Activated T-helper 1 cell treated with anti-CD3 and anti-CD28 coated beads, Interleukin-12 subunit alpha, Interleukin-12 subunit beta, Interleukin-2, Interleukin-4 antibody, amounts not matched to agents 30 ng/mL and 10 ng/mL and 1 ng/mL, durations not matched to agents 14 hours and 24 hours and 36 hours (primary cell): ENCODE data around the gene EXD3. TPM values are rescaled to one million over a fixed set of nuclear protein-coding genes. Genes with fewer than 3 reads are reported as not detected.

Experiments used
- DNase-seq: peaks from one replicate; pipeline ENCODE4 v3.0.0; 2021; ENCODE audit warnings: low spot score
- H3K27ac Mint-ChIP-seq: one replicate; pipeline ENCODE4 v1.8.0; 2021; ENCODE audit warnings: mild to moderate bottlenecking, mixed read lengths
- H3K27me3 Mint-ChIP-seq: one replicate; pipeline ENCODE4 v1.8.0; 2022; ENCODE audit warnings: mild to moderate bottlenecking, moderate library complexity, mixed read lengths; ENCODE audit not compliant: insufficient read depth
- H3K36me3 Mint-ChIP-seq: one replicate; pipeline ENCODE4 v1.8.0; 2021; ENCODE audit warnings: low read depth, mixed read lengths
- H3K4me1 Mint-ChIP-seq: one replicate; pipeline ENCODE4 v1.8.0; 2021; ENCODE audit warnings: low read depth, mixed read lengths
- H3K4me3 Mint-ChIP-seq: one replicate; pipeline ENCODE4 v1.8.0; 2021; ENCODE audit warnings: mild to moderate bottlenecking, moderate library complexity, mixed read lengths
- H3K9me3 Mint-ChIP-seq: one replicate; pipeline ENCODE4 v1.8.0; 2021; ENCODE audit warnings: mixed read lengths
- intact Hi-C: fragments of 100-400 bp; cut with micrococcal nuclease; formaldehyde crosslinking; loops from one replicate; pipeline ENCODE4 v1.15.1; 2024
- total RNA-seq: library from RNA; stranded (reverse); gene quantifications from 2 replicates; pipeline ENCODE4 v1.2.3, GENCODE V29; 2022

EXD3 gene
- total RNA-seq, 1 donor from 2014 or later = 4.8 TPM

DNA sequence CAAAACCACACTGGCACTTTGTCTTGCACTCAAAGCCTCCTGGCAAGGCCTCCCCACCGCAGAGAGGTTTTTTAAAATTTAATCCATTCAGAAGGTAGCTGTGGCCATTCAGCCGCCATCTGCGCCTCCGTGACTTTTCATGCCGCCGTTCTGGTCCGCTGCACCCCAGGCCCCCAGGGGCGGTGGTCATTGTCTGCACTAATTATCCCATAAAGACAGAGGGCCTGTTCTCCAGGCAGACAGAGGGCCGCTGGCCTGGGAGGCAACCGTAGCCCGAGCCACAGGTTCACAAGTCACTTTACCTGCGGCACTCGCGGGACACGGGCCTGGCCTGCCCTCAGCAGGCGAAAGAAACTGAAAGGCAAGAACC is 49.4 kb downstream of the EXD3 start:
- Mint-ChIP-seq H3K9me3 (peaks cover 5% of the 10 kb centered on the region), H3K4me1 (no peaks in the 10 kb centered on the region), H3K27me3 (no peaks in the 10 kb centered on the region), H3K36me3 (no peaks in the 10 kb centered on the region), H3K27ac (no peak overlapping the region), H3K4me3 (no peak overlapping the region)
- intact Hi-C loops = no loop called here
- no peak for DNase-seq

DNA sequence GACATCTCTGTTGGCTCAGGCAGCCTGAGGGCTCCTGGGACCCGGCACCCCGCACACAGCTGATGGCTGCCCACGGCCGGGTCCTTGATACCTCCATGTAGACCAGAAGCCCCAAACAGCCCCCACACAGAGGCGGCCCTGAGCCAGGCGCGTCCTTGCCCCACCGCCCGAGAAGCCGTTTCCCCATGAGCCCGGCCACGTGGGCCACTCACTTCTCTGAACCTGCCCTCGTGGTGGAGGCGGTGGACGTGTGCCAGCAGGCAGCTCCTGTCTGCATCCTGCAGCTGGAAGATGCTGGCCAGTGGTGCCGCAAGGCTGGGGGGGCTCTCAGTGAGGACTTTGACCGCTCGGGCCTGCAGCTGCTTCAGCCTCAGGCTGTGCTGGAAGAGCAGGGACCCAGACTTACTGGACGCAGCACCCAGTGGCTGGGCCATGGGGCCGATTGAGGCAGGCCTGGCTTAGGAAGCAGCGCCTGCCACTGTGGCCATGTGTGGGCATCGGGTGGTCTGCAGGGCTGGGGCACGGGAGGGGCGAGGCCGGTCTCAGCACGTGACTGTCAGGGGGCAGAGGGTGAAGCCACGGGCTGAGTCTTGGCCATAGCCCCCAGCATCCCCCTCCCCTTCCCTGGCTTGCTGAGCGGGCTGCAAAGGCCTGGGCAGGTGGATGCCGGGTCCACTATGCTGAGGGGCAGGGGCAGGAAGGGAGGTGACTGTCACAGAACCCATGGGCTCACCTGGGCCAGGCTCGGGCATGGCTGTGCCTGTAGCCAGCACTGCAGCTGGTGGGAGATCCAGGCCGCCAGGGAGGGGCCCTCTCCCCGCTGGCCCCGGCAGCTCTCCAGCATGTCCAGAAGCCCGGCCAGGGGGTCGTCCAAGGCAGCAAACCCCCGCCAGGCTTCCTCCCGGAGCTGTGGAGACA is 50.0 kb downstream of the EXD3 start:
- no peak overlapping the region for H3K27ac Mint-ChIP-seq
- H3K4me1 Mint-ChIP-seq = no peaks in the 10 kb centered on the region
- H3K36me3 Mint-ChIP-seq = no peaks in the 10 kb centered on the region
- no peak overlapping the region for H3K4me3 Mint-ChIP-seq
- H3K9me3 Mint-ChIP-seq = peaks cover 5% of the 10 kb centered on the region
- intact Hi-C loops = no loop called here
- no peak for DNase-seq
- H3K27me3 Mint-ChIP-seq = no peaks in the 10 kb centered on the region

DNA sequence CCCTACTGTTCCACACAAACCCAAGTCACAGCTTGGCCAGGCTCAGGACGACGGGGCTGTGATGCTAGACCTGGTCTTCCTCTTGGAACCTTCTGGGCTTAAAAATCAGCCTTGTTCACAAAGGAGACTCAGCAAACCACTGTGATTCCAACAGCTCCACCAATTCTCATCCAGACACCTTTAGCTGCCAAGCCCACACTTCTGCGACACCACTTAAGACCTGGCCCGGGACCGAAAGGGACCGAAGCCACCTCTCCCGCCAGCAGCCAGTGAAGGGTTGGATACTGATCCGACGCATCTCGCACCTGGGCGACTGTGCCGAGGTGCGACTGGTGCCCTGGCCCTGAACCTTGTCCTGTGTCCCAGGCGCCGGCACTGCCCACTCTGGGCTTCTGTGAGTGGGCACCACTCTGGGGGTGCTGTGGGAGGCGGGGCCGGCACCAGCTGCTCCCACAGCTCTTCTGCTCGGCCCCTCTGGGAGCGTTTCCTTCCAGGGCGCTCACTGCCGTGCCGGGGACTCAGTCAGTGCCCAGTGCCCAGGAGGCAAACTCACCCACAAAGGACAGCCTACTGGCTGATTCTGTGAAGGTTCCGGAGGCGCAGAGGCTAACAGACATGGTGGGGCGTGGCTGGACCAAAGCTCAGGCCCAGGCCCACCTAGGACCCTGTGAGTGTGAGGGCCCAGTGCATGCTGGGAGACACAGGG is 50.9 kb downstream of the EXD3 start:
- no peak for DNase-seq
- Mint-ChIP-seq H3K27me3 (no peaks in the 10 kb centered on the region), H3K4me3 (no peak overlapping the region), H3K9me3 (peaks cover 5% of the 10 kb centered on the region), H3K4me1 (no peaks in the 10 kb centered on the region), H3K27ac (no peak overlapping the region), H3K36me3 (no peaks in the 10 kb centered on the region)
- intact Hi-C loops = no loop called here

DNA sequence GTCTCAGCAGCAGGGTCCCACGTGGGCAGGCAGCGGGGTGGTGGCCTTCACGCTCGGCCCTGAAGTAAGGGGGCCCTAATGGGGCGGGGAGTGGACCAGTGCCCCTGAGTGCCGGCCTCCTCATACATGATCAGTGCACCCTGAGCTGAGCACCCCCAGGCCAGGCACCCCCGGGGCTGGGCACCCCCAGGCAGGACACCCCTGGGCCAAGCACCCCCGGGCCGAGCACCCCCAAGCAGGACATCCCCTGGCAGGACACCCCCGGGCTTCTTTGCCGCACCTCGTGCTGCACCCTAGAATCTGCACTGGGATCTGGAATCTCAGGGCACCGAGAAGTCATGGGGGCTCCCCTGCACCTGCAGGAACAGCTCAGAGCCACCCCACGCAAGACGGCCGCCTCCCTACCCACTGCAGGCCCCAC is 51.4 kb downstream of the EXD3 start:
- H3K27me3 Mint-ChIP-seq = no peaks in the 10 kb centered on the region
- DNase-seq = no peak
- H3K9me3 Mint-ChIP-seq = peaks cover 5% of the 10 kb centered on the region
- no peak overlapping the region for H3K27ac Mint-ChIP-seq
- no peaks in the 10 kb centered on the region for H3K36me3 Mint-ChIP-seq
- no peak overlapping the region for H3K4me3 Mint-ChIP-seq
- H3K4me1 Mint-ChIP-seq = no peaks in the 10 kb centered on the region
- intact Hi-C loops = no loop called here

DNA sequence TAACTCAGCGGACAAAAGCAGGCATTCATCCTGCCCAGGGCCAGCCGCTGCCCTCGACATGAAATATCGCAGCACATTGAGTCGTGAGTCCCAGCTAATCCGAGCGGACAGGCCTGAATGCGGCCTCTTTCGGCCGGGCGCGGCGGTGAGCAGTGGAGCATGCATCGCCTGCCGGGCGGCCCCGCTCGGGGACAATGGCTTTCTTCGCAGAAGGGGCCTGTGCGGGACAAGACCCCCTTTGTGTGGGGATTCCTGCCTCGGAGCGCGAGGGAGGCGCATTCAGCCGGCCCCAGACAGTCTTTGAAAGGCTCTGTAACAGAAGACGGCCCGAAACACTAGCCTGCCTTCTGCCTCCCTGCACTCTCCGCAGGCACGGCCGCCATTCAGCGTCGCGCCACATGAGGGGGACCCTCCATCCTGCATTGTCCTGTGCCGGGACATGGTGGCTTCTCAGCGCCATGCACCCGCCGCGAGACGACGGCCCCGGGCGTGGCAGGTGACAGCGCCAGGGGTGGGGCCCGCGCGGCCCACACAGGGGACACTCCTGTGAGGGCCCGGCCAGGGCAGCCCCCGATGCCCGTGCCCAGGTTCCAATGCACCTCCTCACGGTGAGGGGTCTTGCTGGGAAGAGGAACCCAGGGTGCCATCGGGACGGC is 52.0 kb downstream of the EXD3 start:
- H3K27ac Mint-ChIP-seq = no peak overlapping the region
- no peak for DNase-seq
- no peaks in the 10 kb centered on the region for H3K4me1 Mint-ChIP-seq
- intact Hi-C loops = no loop called here
- H3K36me3 Mint-ChIP-seq = no peaks in the 10 kb centered on the region
- no peak overlapping the region for H3K4me3 Mint-ChIP-seq
- peaks cover 5% of the 10 kb centered on the region for H3K9me3 Mint-ChIP-seq
- no peaks in the 10 kb centered on the region for H3K27me3 Mint-ChIP-seq

DNA sequence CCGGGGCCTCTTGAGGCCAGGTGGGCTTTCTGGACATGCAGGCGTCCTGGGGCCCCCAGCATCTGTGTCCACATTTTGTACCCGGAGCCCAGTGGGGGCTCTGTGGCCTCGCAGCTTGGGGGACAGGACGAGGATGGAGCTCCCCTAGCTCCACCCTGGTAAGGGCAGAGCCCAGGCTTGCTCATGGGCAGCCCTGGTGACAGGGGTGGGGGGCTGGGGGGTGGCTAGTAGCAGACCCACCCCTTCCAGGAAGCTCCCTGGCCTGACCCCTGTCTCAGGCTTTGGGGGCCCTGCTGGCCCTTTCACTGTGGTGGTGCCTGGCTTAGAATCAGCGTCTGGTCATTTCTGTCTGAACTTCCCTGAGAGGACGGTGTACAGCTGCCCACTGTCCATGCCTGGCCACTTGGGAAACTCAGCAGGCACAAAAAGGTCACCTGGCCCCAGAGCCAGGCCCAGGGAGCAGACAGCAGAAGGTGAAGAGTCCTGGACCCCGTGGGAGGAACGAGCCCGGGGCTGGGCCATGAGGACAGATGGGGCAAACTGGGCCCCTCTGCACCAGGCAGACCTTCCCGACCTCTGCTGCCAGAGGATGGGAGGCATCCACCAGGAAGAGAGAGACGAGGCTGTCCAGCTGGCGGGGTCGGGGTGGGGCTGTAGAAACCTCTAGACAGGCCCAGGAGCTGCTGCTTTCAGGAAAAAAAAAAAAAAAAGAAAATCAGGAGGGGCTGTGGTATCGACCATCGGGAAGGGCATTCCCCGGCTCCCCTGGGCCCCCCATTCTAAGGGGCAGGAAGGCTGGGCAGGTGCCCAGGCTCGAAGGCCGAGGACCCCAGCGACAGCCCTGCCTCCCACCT is 52.8 kb downstream of the EXD3 start:
- intact Hi-C loops = no loop called here
- H3K4me3 Mint-ChIP-seq = no peak overlapping the region
- no peaks in the 10 kb centered on the region for H3K27me3 Mint-ChIP-seq
- DNase-seq = no peak
- no peaks in the 10 kb centered on the region for H3K4me1 Mint-ChIP-seq
- no peak overlapping the region for H3K27ac Mint-ChIP-seq
- peaks cover 5% of the 10 kb centered on the region for H3K9me3 Mint-ChIP-seq
- H3K36me3 Mint-ChIP-seq = no peaks in the 10 kb centered on the region

DNA sequence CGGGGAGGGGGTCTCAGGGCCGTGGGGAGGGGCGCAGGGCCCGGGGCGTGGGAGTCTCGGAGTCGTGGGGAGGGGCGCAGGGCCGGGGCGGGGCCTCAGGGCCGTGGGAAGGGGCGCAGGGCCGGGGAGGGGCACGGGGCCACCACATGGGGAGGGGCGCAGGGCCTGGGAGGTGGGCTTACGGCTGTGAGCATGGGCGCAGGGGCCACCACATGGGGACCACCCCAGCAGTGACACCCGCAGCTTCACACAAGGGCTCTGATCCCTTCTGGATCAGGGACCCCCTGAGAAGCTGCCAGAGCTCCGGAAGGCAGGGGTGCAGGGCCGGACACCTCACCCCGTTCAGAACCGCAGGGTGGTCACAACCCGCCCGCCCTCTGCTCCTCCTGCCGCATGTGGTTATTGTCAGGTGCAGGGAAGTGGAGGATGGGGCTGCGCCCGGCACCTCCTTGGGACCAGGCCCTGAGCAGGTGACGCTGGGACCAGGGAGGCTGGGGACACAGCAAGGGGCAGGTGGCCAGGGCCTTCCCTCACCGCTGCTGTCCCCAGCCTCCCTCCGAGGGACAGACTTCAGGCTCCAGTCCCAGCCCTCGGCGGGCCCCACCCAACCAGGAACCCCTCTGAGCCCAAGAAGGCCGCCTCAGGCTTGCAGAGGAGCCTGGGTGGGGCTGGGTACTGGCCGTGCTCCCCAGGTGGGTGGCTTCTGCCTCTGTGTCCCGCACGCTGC is 53.7 kb downstream of the EXD3 start:
- H3K27me3 Mint-ChIP-seq = no peaks in the 10 kb centered on the region
- H3K4me3 Mint-ChIP-seq = no peak overlapping the region
- no peaks in the 10 kb centered on the region for H3K4me1 Mint-ChIP-seq
- H3K9me3 Mint-ChIP-seq = peaks cover 5% of the 10 kb centered on the region
- intact Hi-C loops = no loop called here
- no peak for DNase-seq
- no peak overlapping the region for H3K27ac Mint-ChIP-seq
- H3K36me3 Mint-ChIP-seq = no peaks in the 10 kb centered on the region

DNA sequence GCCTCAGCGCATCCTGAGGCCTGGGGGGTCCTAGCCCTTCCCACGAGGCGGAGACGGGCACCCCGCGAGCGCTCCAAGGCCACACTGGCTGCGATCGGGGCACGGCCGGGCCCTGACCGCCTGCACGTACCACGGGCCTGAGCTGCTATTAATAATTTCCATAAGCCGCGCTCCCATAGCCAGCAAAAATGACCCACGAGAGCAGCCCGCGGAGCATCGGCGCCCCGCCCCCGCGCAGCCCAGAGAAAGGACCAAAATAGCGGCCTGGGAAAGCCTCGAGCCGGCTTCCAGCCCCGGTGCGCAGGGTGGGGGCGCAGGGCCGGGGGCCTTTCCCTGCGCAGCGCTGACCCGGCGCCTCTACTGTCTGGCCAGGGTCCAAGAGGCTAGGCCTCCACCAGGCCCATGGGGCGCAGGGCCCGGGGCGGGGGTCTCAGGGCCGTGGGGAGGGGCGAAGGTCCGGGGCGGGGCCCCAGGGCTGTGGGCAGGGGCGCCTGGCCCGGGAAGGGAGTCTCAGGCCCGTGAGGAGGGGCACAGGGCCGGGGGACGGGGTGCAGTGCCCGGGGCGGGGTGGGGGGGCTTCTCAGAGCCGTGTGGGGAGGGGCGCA is 54.4 kb downstream of the EXD3 start:
- Mint-ChIP-seq H3K4me1 (no peaks in the 10 kb centered on the region), H3K4me3 (no peak overlapping the region), H3K36me3 (no peaks in the 10 kb centered on the region), H3K9me3 (peaks cover 5% of the 10 kb centered on the region), H3K27ac (no peak overlapping the region), H3K27me3 (no peaks in the 10 kb centered on the region)
- no peak for DNase-seq
- intact Hi-C loops = no loop called here

DNA sequence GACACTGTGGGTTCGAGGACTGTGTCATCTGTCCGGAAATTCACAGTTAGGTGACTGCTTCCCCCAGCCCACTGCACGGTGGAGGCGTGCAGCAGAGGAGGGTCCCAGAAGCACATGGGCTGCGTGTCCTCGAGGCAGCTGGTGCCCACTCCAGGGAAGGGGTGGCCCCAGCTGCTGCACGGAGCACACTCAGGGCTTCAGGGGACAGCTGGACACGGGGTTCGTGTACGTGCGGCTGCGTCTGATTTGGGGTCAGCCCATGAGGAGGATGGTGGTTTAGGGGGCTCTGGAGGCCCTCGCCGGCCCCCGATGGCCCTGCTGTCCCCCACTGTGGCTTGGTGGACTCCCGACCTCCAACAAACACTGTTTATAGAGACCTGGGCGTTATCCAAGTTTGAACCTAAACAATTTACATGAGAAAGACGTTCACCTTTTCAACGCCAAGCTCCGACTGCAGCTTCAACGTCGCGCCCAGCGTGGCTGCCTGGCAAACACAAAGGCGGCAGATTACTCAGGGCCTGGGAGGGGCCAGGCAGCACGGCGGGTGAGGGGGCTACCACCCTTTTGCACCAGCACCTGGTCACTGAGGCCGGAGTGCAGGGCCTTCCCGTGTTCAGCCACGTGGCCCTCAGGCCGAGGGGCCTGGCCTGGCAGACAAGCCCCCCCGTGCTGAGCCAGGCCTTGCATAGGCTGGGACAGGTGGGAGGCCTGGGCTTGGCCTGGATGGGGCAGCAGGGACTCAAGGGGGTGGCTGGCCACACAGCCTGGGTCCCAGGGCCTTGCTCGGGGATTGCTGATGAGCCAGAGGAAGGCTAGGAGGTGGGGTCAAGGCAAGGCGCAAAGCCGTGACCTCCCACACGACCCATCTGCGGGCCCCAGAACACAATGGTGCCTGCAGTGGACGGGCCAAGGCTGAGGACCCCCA is 55.2 kb downstream of the EXD3 start:
- no peaks in the 10 kb centered on the region for H3K36me3 Mint-ChIP-seq
- H3K4me3 Mint-ChIP-seq = no peak overlapping the region
- no peaks in the 10 kb centered on the region for H3K27me3 Mint-ChIP-seq
- no peak for DNase-seq
- no peak overlapping the region for H3K27ac Mint-ChIP-seq
- intact Hi-C loops = no loop called here
- no peaks in the 10 kb centered on the region for H3K4me1 Mint-ChIP-seq
- peaks cover 5% of the 10 kb centered on the region for H3K9me3 Mint-ChIP-seq

DNA sequence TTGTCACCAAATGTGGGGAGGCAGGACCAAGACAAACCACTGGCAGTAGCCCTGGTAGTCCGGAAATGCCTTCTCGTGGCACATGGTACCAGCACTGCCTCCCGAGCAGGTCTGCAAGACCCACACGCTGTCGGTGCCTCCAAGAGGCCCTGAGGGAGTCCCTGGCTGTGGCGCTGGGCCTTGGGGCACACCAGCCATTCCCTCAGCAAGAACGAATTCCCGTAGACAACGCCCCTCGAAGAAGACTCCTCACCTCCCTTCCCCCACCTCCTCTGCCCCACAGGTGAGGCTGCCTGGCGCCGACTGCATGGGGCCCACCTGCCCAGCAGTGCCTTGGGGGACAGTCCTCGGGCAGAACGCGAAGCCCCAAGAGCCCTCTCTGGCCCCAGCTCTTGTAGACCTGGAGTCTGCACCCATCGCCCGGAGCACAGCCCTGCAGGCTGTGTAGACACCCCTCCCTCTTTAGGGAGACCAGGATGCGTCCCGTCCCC is 56.0 kb downstream of the EXD3 start:
- no peaks in the 10 kb centered on the region for H3K27me3 Mint-ChIP-seq
- no peaks in the 10 kb centered on the region for H3K36me3 Mint-ChIP-seq
- H3K4me1 Mint-ChIP-seq = no peaks in the 10 kb centered on the region
- DNase-seq = no peak
- peaks cover 5% of the 10 kb centered on the region for H3K9me3 Mint-ChIP-seq
- no peak overlapping the region for H3K4me3 Mint-ChIP-seq
- intact Hi-C loops = no loop called here
- H3K27ac Mint-ChIP-seq = no peak overlapping the region

DNA sequence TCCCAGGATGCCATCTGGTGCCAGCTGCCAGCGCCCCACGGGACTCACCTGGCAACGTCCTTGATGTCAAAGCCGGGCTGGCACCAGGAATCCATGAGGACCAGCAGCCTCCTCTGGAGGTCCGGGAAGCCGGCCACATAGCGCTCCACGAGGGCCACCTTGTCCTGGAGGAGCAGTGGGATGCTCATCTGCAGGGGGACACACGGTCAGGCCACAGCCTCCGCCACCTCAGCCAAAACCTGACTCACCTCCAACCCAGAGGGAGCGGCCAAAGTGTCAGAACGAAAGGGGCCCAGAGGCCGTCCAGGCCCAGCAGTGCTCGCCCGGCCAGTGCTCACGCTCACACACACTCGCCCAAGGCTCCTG is 56.5 kb downstream of the EXD3 start:
- H3K27me3 Mint-ChIP-seq = no peaks in the 10 kb centered on the region
- H3K4me1 Mint-ChIP-seq = no peaks in the 10 kb centered on the region
- no peaks in the 10 kb centered on the region for H3K36me3 Mint-ChIP-seq
- no peak overlapping the region for H3K4me3 Mint-ChIP-seq
- intact Hi-C loops = no loop called here
- H3K9me3 Mint-ChIP-seq = peaks cover 5% of the 10 kb centered on the region
- DNase-seq = no peak
- no peak overlapping the region for H3K27ac Mint-ChIP-seq
